ENCODE measurements around the gene KRTAP5-6.

DNA sequence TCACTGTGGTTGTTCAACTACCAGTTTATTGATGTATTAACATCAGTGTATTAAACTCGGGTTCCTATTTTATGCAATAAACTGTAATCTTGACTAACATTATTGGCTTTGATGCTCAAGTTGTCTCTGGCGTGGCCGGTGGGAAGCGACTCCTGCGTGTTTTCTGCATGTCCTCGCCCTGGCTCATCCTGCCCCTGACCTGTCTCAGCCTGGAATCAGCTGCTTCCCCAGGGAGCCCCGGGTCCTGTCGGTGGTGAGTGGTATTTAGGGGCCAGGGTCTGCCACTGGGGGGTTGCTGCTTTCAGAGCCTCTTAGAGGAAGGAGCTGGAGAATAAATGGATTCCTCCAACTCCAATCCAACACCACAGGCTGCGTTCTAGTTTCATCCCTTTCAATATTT, 30.9 kb downstream of the KRTAP5-6 start:
- TF ChIP-seq, protein P1, sequence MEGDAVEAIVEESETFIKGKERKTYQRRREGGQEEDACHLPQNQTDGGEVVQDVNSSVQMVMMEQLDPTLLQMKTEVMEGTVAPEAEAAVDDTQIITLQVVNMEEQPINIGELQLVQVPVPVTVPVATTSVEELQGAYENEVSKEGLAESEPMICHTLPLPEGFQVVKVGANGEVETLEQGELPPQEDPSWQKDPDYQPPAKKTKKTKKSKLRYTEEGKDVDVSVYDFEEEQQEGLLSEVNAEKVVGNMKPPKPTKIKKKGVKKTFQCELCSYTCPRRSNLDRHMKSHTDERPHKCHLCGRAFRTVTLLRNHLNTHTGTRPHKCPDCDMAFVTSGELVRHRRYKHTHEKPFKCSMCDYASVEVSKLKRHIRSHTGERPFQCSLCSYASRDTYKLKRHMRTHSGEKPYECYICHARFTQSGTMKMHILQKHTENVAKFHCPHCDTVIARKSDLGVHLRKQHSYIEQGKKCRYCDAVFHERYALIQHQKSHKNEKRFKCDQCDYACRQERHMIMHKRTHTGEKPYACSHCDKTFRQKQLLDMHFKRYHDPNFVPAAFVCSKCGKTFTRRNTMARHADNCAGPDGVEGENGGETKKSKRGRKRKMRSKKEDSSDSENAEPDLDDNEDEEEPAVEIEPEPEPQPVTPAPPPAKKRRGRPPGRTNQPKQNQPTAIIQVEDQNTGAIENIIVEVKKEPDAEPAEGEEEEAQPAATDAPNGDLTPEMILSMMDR (IDR thresholded peaks at IDR 0.05): no peak
- TF ChIP-seq POLR2A (IDR thresholded peaks at IDR 0.05): no peak

Data from body of pancreas (tissue), 4 donors.